ENCODE results near the gene RDM1. TPM values are rescaled to one million over a fixed set of nuclear protein-coding genes. Genes with fewer than 3 reads are reported as not detected.

The RDM1 gene
- total RNA-seq, 1 experiment from 2014 or later: 11.7 TPM

GRCh38 chr17:35968520-35969054 lies 38.0 kb upstream of the RDM1 start:
- DNase-seq (ENCODE audit: low read depth, low spot score) (no peak), ATAC-seq (no peak)
- ChIA-PET POLR2A (interaction anchor here (1.3 kb wide), 1 partner anchor 160 kb away, joined by 3 read pairs; the partner anchor contains the start of gene TAF15), CTCF (interaction anchor here (0.7 to 5.3 kb wide), 11 partner anchors 9 to 530 kb away, joined by 3 to 137 read pairs (median 7); partner anchors contain the start of gene CCL16), RAD21 (ENCODE audit: low non-redundant PET in 1 of 2, low total read pairs in 2 of 2, uncharacterized antibody in 2 of 2, unreplicated experiment in 2 of 2) (interaction anchor here (1.7 to 1.8 kb wide), 2 partner anchors 104 to 180 kb away, joined by 3 to 22 read pairs; no protein-coding TSS in a partner anchor)
- H3K4me3 ChIP-seq (replicated peaks in 1 of 2; ENCODE audit: low read depth in 1 of 2, low read length in 2 of 2): no peak overlapping the region
- no peaks in the 10 kb centered on the region for H3K9me2 ChIP-seq (ENCODE audit: insufficient read depth)
- no peaks in the 10 kb centered on the region for H3K36me3 ChIP-seq (ENCODE audit: control insufficient read depth in 1 of 2, insufficient read depth in 2 of 2, low read length in 2 of 2)
- H3K4me2 ChIP-seq (ENCODE audit: low read length): no peak overlapping the region
- no peaks in the 10 kb centered on the region for H3K27me3 ChIP-seq (ENCODE audit: insufficient read depth, low read length)
- H2AFZ ChIP-seq (ENCODE audit: low read depth, low read length, poor library complexity, severe bottlenecking): no peak overlapping the region
- no TSS peak for BruUV-seq (replicated peaks)
- intact Hi-C loops (cut with micrococcal nuclease): loop anchor here (1.0 to 5.0 kb wide), 3 partner anchors 169 to 514 kb away; no protein-coding TSS in a partner anchor
- H3K9me3 ChIP-seq (ENCODE audit: control insufficient read depth in 1 of 2, insufficient read depth in 1 of 2, low read depth in 1 of 2, low read length in 2 of 2): no peaks in the 10 kb centered on the region
- TF ChIP-seq CBX3 (IDR thresholded peaks at IDR 0.05; ENCODE audit: low read depth) (no peak), POLR2AphosphoS5 (IDR thresholded peaks at IDR 0.05; ENCODE audit: low read depth, low read length) (no peak), EGR1 (IDR thresholded peaks at IDR 0.05; ENCODE audit: low read depth) (no peak), TCF7L2 (IDR thresholded peaks at IDR 0.05; ENCODE audit: borderline replicate concordance, extremely low read depth, insufficient read depth, insufficient read length) (no peak), REST (IDR thresholded peaks at IDR 0.05; ENCODE audit: low read depth) (no peak), RAD21 (IDR thresholded peaks at IDR 0.05; ENCODE audit: low read depth) (no peak), ATF3 (IDR thresholded peaks at IDR 0.05) (no peak), JUND (IDR thresholded peaks at IDR 0.05) (no peak), EZH2 (IDR thresholded peaks at IDR 0.05) (no peak), ZNF274 (IDR thresholded peaks at IDR 0.05; ENCODE audit: low read depth, low read length) (no peak), SP1 (IDR thresholded peaks at IDR 0.05; ENCODE audit: low read depth) (no peak)
- no peak overlapping the region for H3K27ac ChIP-seq (ENCODE audit: low read depth, low read length)
- no peaks in the 10 kb centered on the region for H3K79me2 ChIP-seq (ENCODE audit: insufficient read depth, low read length)
- no peaks in the 10 kb centered on the region for H3K4me1 ChIP-seq (ENCODE audit: control insufficient read depth in 1 of 2, insufficient read depth in 2 of 2, low read length in 2 of 2)
- H4K20me1 ChIP-seq (ENCODE audit: insufficient read depth): no peaks in the 10 kb centered on the region
- H3K9ac ChIP-seq (ENCODE audit: low read length): no peak overlapping the region
